Esophagus muscularis mucosa (tissue), 4 donors: ENCODE data around the gene CANX. TPM values are rescaled to one million over a fixed set of nuclear protein-coding genes. Genes with fewer than 3 reads are reported as not detected.
A peak's percentile ranks its signal among the peaks of the same experiment; 100 is the strongest.

Experiments
- DNase-seq: peaks from one replicate; pipeline ENCODE4 v3.0.0-alpha.2; 2017; ENCODE audit errors: extremely low spot score
- H3K27ac ChIP-seq, 4 donors: fragments of 200-600 bp; sonication (generic); replicated peaks in 1 of 4; 1 replicate in 3 of 4; 2 replicates in 1 of 4; pipeline ENCODE4 v1.5.1; 2016 to 2019; ENCODE audit warnings: mild to moderate bottlenecking in 1 of 4
- H3K27me3 ChIP-seq, 4 donors: fragments of 200-600 bp; sonication (generic); one replicate each; pipeline versions ENCODE4 v1.5.1 to v1.6.0; 2016 to 2019
- H3K36me3 ChIP-seq, 4 donors: fragments of 200-600 bp; sonication (generic); one replicate each; pipeline ENCODE4 v1.5.1; 2016 to 2019
- H3K4me1 ChIP-seq, 4 donors: fragments of 200-600 bp; sonication (generic); one replicate each; pipeline ENCODE4 v1.5.1; 2016 to 2019
- H3K4me3 ChIP-seq, 4 donors: fragments of 200-600 bp; sonication (generic); 1 replicate in 2 of 4; 2 replicates in 2 of 4; pipeline ENCODE4 v1.5.1; 2016 to 2019; ENCODE audit warnings: mild to moderate bottlenecking in 4 of 4, moderate library complexity in 1 of 4
- H3K9me3 ChIP-seq, 4 donors: fragments of 200-600 bp; sonication (generic); 1 replicate in 3 of 4; 2 replicates in 1 of 4; pipeline ENCODE4 v1.5.1; 2016 to 2019
- EP300 ChIP-seq: sonication (generic); formaldehyde crosslinking; IDR thresholded peaks from one replicate; pipeline ENCODE4 v1.6.1; 2017; ENCODE audit warnings: antibody characterized with exemption
- POLR2A ChIP-seq: fragments of 450-650 bp; IDR thresholded peaks from one replicate; pipeline ENCODE4 v1.6.1; 2017; ENCODE audit warnings: antibody characterized with exemption, moderate library complexity, mild to moderate bottlenecking, low read depth
- POLR2AphosphoS5 ChIP-seq, 2 donors: sonication (generic); formaldehyde crosslinking; IDR thresholded peaks; one replicate each; pipeline ENCODE4 v1.6.1; 2017; ENCODE audit warnings: antibody characterized with exemption in 2 of 2
- WGBS: methylation state at CpG from one replicate; pipeline ENCODE4 v1.1.5; 2018; 5-methylcytosine and 5-hydroxymethylcytosine counted together
- intact Hi-C: fragments of 100-400 bp; cut with DNase I; formaldehyde crosslinking; loops from one replicate; pipeline ENCODE4 v1.15.1; 2023
- total RNA-seq, 4 donors: library from RNA; depleted of rRNA; stranded (reverse); fragments of >200 nt; gene quantifications; one replicate each; pipeline versions ENCODE4 v1.1.0 to v1.2.1, GENCODE V29; 2016
- TF ChIP-seq, protein P1 (sequence below), 3 experiments: fragments of 200-600 bp in 2 of 3; fragments of 450-650 bp in 1 of 3; sonication (generic) in 2 of 3; IDR thresholded peaks; one replicate each; pipeline ENCODE4 v1.5.1; 2017 to 2019; ENCODE audit warnings: antibody characterized with exemption in 3 of 3, mild to moderate bottlenecking in 2 of 3, moderate library complexity in 1 of 3

CANX gene
- total RNA-seq, 4 donors from 2014 or later: 230 to 403 (median 321) TPM

DNA sequence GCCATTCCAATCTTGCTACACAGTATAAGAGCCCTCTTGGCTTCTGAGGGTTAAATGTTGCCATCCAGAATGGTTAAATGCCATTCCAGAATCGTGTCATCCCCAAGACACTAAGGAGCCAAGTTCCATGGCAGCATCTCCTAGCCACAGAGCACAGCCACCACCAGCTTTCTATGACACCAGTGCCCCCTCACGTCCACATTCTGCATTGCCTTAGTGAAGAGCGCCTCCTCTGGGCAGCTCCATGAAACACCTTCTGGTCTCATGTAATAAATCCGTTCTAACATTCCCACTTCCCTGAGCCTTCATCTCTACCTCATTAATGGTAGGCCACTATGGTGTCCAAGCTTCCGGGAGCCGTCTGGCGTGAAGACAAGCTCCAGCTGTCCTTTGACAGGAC, 30.4 kb upstream of the CANX start:
- intact Hi-C loops: no loop called here
- WGBS: 54% methylated on average over 6 of the region's 7 CpGs
- TF ChIP-seq, protein P1, sequence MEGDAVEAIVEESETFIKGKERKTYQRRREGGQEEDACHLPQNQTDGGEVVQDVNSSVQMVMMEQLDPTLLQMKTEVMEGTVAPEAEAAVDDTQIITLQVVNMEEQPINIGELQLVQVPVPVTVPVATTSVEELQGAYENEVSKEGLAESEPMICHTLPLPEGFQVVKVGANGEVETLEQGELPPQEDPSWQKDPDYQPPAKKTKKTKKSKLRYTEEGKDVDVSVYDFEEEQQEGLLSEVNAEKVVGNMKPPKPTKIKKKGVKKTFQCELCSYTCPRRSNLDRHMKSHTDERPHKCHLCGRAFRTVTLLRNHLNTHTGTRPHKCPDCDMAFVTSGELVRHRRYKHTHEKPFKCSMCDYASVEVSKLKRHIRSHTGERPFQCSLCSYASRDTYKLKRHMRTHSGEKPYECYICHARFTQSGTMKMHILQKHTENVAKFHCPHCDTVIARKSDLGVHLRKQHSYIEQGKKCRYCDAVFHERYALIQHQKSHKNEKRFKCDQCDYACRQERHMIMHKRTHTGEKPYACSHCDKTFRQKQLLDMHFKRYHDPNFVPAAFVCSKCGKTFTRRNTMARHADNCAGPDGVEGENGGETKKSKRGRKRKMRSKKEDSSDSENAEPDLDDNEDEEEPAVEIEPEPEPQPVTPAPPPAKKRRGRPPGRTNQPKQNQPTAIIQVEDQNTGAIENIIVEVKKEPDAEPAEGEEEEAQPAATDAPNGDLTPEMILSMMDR (IDR thresholded peaks at IDR 0.05): peak; percentile 41 to 62 (median 49)
- no peak for TF ChIP-seq POLR2A
- no peak for TF ChIP-seq EP300
- Histone ChIP-seq H3K27ac (no peak overlapping the region), H3K4me3 (no peak overlapping the region), H3K27me3 (no peaks in the 10 kb centered on the region), H3K4me1 (no peaks in the 10 kb centered on the region), H3K36me3 (peaks cover 6 to 28% (median 24%) of the 10 kb centered on the region in 4 donors), H3K9me3 (no peaks in the 10 kb centered on the region)
- no peak for DNase-seq

DNA sequence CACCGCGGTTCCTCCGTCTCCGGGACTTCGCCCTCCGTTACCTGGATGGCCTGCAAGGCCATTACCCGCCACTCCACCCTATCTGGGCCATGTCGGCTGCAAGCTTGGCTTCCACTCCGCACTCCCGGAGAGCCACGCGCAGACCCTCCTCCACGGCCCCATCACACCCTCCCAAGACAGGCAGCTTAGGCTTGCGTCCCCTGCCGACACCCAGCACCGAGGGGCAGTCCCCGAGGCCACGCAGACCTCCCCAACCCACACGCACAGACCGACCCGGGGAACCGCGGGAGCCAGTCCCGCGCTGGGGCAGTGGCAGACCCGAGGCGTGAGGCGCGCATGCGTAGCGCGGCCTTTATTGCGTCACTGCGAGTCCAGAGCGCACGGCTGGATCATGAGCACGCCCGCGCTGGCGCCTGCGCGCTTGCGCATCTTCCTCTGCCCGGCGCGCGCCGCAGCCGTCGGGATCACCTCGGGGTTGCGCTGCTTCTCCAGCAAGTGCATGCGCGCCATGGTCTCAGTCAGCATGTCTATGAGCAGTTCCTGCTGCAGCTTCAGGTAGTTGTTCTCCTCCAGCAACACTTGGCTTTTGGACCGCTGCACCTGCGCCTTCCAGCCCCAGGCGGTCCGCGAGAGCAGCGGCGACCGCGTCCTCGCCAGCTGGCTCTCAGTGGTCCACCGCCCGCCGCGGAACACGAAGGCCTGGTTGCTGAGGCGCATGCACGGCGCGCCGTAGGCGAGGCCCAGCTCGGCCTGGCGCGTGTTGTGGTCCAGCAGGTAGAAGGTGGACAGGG, 20.3 kb upstream of the CANX start:
- intact Hi-C loops: loop anchor here (2.0 kb wide), 1 partner anchor 20 kb away; the partner anchor contains the start of gene CANX
- 0% methylated on average over 3 of the region's 78 CpGs for WGBS
- peak; percentile 98 for DNase-seq

DNA sequence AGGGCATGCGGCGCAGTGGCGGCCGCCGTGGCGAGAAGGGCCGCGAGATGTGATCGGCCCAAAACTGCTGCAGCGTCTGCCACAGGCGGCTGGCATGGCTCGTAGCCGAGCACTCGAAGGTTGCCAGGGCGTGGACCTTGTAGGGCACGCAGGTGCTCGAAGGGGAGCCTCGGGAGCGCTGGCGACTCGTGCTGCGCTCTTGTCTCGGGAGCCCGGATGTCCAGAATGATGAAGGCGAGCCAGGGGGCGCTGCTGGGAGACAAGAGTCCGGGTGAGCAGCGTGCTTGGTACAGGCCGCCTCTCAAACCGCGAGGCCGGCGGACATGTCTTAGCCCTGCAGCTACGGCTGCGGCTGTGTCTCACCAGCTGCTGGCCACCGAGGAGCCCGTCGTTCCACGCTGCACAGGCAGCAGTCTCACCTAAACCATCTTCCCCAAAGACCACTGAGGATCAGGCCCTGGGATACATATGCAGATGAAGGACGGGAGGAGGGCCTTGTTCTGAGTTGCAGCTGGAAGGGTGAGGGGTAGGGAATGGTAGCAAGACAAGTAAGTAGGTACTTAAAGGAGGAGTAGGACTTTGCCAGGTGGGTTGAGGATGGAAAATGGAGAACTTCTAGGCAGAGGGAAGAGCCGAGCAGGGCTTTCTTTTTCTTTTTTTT, 19.6 kb upstream of the CANX start:
- intact Hi-C loops: loop anchor here (2.0 kb wide), 1 partner anchor 20 kb away; the partner anchor contains the start of gene CANX
- DNase-seq: peak; percentile 95
- Histone ChIP-seq H3K4me1 (peaks cover 15 to 32% (median 29%) of the 10 kb centered on the region in 4 donors), H3K9me3 (no peaks in the 10 kb centered on the region), H3K27me3 (no peaks in the 10 kb centered on the region), H3K36me3 (peaks cover 0 to 5% (median 0%) of the 10 kb centered on the region in 4 donors), H3K27ac (peak overlapping the region; percentile 90 to 96 (median 92)), H3K4me3 (peak overlapping the region; percentile 69 to 95 (median 84))
- 91% methylated on average over 2 of the region's 41 CpGs for WGBS
- TF ChIP-seq EP300: no peak
- TF ChIP-seq, protein P1 (IDR thresholded peaks at IDR 0.05): peak; percentile 28 to 47 (median 39)
- TF ChIP-seq POLR2A: no peak
- peak in 1 of 2 donors; percentile 43 for TF ChIP-seq POLR2AphosphoS5 (IDR thresholded peaks at IDR 0.05)

More for the DNA sequence above, 20.3 kb upstream of the CANX start:
- Histone ChIP-seq H3K4me3 (peak overlapping the region; percentile 69 to 95 (median 84)), H3K36me3 (peaks cover 0 to 5% (median 0%) of the 10 kb centered on the region in 4 donors), H3K27me3 (no peaks in the 10 kb centered on the region), H3K9me3 (no peaks in the 10 kb centered on the region), H3K4me1 (peaks cover 15 to 32% (median 29%) of the 10 kb centered on the region in 4 donors), H3K27ac (peak overlapping the region; percentile 90 to 96 (median 92))
- no peak for TF ChIP-seq EP300
- TF ChIP-seq, protein P1 (IDR thresholded peaks at IDR 0.05): peak in 1 of 3 experiments; percentile 40
- TF ChIP-seq POLR2AphosphoS5 (IDR thresholded peaks at IDR 0.05): peak; percentile 96 to 99
- TF ChIP-seq POLR2A: peak; percentile 84

DNA sequence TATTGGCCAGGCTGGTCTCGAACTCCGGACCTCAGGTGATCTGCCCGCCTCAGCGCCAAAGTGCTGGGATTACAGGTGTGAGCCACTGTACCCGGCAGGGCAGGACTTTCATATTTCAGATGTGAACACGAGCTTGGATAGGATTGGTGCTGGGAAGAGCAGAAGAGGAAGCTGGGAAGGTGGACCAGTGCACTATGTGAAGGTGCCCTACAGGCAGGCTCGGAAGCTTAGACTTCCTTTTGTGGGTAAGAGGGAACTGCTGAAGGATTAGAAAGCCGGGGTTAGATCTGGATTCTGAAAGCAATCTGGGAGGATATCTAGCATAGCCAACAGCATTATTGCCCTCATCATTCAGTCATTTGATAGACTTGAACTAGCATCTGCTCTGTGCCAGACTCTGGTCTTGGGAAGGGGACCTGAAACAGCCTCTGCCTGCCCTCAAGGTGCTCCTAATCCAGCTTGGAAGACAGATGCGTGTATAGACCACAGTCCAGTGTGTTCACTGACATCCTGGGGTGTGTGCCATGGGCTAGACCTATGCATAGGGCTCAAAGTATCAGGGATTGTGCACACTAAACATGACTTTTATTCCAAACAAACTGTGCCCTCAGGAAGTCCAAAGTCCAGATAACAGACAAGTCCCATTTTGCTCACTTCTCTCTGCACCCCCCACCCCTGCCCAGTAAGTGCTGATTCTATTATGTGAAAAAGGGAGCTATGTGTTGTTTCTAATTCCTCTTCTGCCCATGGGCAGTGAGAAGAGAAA, 18.6 kb upstream of the CANX start:
- Histone ChIP-seq H3K4me3 (no peak overlapping the region), H3K27me3 (no peaks in the 10 kb centered on the region), H3K36me3 (peaks cover 0 to under 1% (median 0%) of the 10 kb centered on the region in 4 donors), H3K9me3 (no peaks in the 10 kb centered on the region), H3K27ac (no peak overlapping the region), H3K4me1 (peaks cover 15 to 32% (median 29%) of the 10 kb centered on the region in 4 donors)
- intact Hi-C loops: no loop called here
- no peak for TF ChIP-seq EP300
- WGBS: 88% methylated on average over 8 of the region's 9 CpGs
- no peak for DNase-seq
